Suprapubic skin (tissue), 4 donors: ENCODE measurements around the gene RBM47. TPM values are rescaled to one million over a fixed set of nuclear protein-coding genes. Genes with fewer than 3 reads are reported as not detected.

Source experiments
- DNase-seq, 2 donors: peaks; one replicate each; pipeline ENCODE4 v3.0.0-alpha.2; 2019; ENCODE audit warnings: low spot score in 2 of 2
- H3K27ac ChIP-seq: fragments of 200-600 bp; sonication (generic); one replicate; pipeline ENCODE4 v1.5.1; 2019
- H3K27me3 ChIP-seq: fragments of 200-600 bp; sonication (generic); one replicate; pipeline ENCODE4 v1.5.1; 2019
- H3K36me3 ChIP-seq: fragments of 200-600 bp; sonication (generic); one replicate; pipeline ENCODE4 v1.5.1; 2019
- H3K4me1 ChIP-seq: fragments of 200-600 bp; sonication (generic); one replicate; pipeline ENCODE4 v1.5.1; 2019
- H3K4me3 ChIP-seq: fragments of 200-600 bp; sonication (generic); one replicate; pipeline ENCODE4 v1.5.1; 2019; ENCODE audit warnings: mild to moderate bottlenecking
- H3K9me3 ChIP-seq: fragments of 200-600 bp; sonication (generic); one replicate; pipeline ENCODE4 v1.5.1; 2019
- CTCF ChIP-seq, 2 donors: fragments of 200-600 bp in 1 of 2; fragments of 450-650 bp in 1 of 2; sonication (generic) in 1 of 2; IDR thresholded peaks; one replicate each; pipeline ENCODE4 v1.5.1; 2016 to 2019; ENCODE audit warnings: antibody characterized with exemption in 2 of 2, mild to moderate bottlenecking in 1 of 2, moderate library complexity in 1 of 2
- EP300 ChIP-seq: sonication (generic); formaldehyde crosslinking; IDR thresholded peaks from one replicate; pipeline ENCODE4 v1.6.1; 2017; ENCODE audit warnings: antibody characterized with exemption
- POLR2A ChIP-seq, 2 donors: fragments of 450-650 bp; IDR thresholded peaks; one replicate each; pipeline ENCODE4 v1.6.1; 2017; ENCODE audit warnings: antibody characterized with exemption in 2 of 2, mild to moderate bottlenecking in 2 of 2, moderate library complexity in 2 of 2
- POLR2AphosphoS5 ChIP-seq, 3 donors: sonication (generic); formaldehyde crosslinking; IDR thresholded peaks; one replicate each; pipeline ENCODE4 v1.6.1; 2017; ENCODE audit warnings: antibody characterized with exemption in 3 of 3
- WGBS: methylation state at CpG from one replicate; pipeline ENCODE4 v1.1.5; 2018; 5-methylcytosine and 5-hydroxymethylcytosine counted together
- total RNA-seq, 4 donors: library from RNA; depleted of rRNA; stranded (reverse); fragments of >200 nt; gene quantifications; one replicate each; pipeline ENCODE4 v1.1.0, GENCODE V29; 2016

Gene RBM47
- total RNA-seq, 4 donors from 2014 or later: 40.2 to 286 (median 47.4) TPM

- Histone ChIP-seq H3K4me3 (no peak overlapping the region), H3K4me1 (peaks cover under 1% of the 10 kb centered on the region), H3K9me3 (no peaks in the 10 kb centered on the region), H3K27me3 (no peaks in the 10 kb centered on the region), H3K36me3 (no peaks in the 10 kb centered on the region), H3K27ac (no peak overlapping the region)
- DNase-seq: no peak
- TF ChIP-seq EP300: no peak
- TF ChIP-seq POLR2AphosphoS5 (IDR thresholded peaks at IDR 0.05): no peak
- TF ChIP-seq POLR2A (IDR thresholded peaks at IDR 0.05): no peak
- TF ChIP-seq CTCF (IDR thresholded peaks at IDR 0.05): no peak
These were observed 58.5 kb downstream of the RBM47 start for GRCh38 chr4:40571208-40571607.

DNA sequence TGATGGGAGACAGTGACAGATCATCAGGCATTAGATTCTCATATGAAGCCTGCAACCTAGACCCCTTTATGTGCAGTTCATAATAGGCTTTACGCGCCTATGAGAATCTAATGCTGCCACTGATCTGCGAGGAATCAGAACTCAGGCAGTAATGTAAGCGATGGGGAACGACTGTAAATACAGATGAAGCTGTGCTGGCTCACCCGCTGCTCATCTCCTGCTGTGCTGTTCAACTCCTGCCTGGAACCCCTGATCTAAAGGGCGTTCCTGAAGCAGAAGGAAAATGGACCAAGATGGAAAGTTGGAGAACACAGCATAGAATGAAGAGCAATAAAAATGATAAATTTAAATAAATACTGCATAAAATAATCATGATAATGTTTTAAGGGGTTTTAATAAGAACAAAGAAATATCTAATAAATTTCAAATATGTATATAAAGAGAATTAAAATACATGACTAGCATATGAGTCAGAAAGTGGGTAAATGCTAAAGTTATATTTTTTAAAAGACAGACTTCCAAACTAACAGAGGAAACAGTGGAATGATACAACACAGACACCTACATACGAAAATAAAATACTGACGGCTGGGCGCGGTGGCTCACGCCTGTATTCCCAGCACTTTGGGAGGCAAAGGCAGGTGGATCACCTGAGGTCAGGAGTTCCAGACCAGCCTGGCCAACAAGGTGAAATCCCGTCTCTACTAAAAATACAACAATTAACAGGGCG is 59.2 kb downstream of the RBM47 start:
- Histone ChIP-seq H3K9me3 (no peaks in the 10 kb centered on the region), H3K4me3 (no peak overlapping the region), H3K27ac (no peak overlapping the region), H3K4me1 (no peaks in the 10 kb centered on the region), H3K27me3 (no peaks in the 10 kb centered on the region), H3K36me3 (no peaks in the 10 kb centered on the region)
- no peak for DNase-seq
- TF ChIP-seq EP300 (no peak), POLR2A (IDR thresholded peaks at IDR 0.05) (no peak), CTCF (IDR thresholded peaks at IDR 0.05) (no peak), POLR2AphosphoS5 (IDR thresholded peaks at IDR 0.05) (no peak)
- 93% methylated on average over 14 of the region's 14 CpGs for WGBS

DNA sequence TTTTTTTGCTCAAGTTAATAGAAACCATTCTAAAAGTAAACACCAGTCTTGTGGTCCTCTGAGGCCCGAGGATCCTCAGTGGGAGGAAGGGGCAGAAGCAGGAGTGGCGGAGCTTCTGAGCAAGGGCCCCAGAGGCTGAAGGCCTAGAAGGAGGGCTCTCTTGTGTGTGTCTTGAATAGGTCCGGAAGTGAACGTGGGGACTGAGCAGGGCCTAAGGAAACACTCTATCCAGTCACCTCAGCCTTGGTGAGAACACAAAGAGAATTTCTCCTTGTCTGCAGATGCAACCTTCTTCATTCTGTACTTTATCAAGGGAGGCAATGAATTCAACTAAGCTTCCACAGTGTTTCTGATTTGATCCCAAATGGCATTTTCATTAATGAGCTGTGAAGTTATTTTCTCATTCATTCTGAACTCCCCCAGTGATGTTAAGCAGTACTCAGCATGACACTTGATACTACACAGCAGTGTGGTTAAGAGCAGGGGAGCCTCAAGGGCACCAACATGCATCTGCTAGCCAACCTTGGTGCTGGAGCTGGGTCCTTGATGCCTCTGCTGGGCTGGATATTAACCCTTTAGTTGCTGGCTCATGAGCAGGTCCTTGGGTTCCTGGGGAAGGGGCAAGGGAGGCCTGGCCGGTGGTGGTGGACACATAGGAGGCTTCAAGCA is 64.7 kb downstream of the RBM47 start:
- no peaks in the 10 kb centered on the region for H3K9me3 ChIP-seq
- H3K27ac ChIP-seq: no peak overlapping the region
- WGBS: 66% methylated on average over 5 of the region's 5 CpGs
- H3K4me1 ChIP-seq: no peaks in the 10 kb centered on the region
- no peak overlapping the region for H3K4me3 ChIP-seq
- no peaks in the 10 kb centered on the region for H3K36me3 ChIP-seq
- no peak for DNase-seq
- TF ChIP-seq POLR2A (IDR thresholded peaks at IDR 0.05) (no peak), CTCF (IDR thresholded peaks at IDR 0.05) (no peak), POLR2AphosphoS5 (IDR thresholded peaks at IDR 0.05) (no peak), EP300 (no peak)
- no peaks in the 10 kb centered on the region for H3K27me3 ChIP-seq

DNA sequence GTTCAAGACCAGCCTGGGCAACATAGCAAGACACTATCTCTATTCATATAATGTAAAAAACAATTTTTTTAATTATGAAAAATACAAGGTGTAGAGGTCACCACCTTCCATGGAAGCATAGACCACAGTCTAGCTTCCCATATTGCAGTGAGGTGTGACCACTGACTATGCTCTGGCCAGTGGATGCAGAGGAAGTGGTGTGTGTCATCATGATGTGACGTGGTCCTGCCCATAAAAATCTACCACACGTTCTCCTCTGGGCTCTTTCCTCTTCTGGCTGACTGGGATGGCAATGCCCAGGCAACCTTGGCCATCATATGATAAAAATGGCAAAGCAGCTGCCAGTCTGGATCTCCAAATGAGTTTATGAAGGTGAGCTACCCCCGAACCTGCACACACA is 65.7 kb downstream of the RBM47 start:
- Histone ChIP-seq H3K4me1 (no peaks in the 10 kb centered on the region), H3K36me3 (no peaks in the 10 kb centered on the region), H3K9me3 (no peaks in the 10 kb centered on the region), H3K27me3 (no peaks in the 10 kb centered on the region), H3K4me3 (no peak overlapping the region), H3K27ac (no peak overlapping the region)
- TF ChIP-seq POLR2A (IDR thresholded peaks at IDR 0.05) (no peak), CTCF (IDR thresholded peaks at IDR 0.05) (no peak), EP300 (no peak), POLR2AphosphoS5 (IDR thresholded peaks at IDR 0.05) (no peak)
- 74% methylated on average over 3 of the region's 3 CpGs for WGBS
- no peak for DNase-seq

- H3K27me3 ChIP-seq: no peaks in the 10 kb centered on the region
- H3K36me3 ChIP-seq: no peaks in the 10 kb centered on the region
- WGBS: 89% methylated on average over 4 of the region's 4 CpGs
- H3K9me3 ChIP-seq: no peaks in the 10 kb centered on the region
- TF ChIP-seq CTCF (IDR thresholded peaks at IDR 0.05) (no peak), POLR2AphosphoS5 (IDR thresholded peaks at IDR 0.05) (no peak), EP300 (no peak), POLR2A (IDR thresholded peaks at IDR 0.05) (no peak)
- no peak overlapping the region for H3K4me3 ChIP-seq
- no peak for DNase-seq
- H3K27ac ChIP-seq: no peak overlapping the region
- no peaks in the 10 kb centered on the region for H3K4me1 ChIP-seq
These were observed 66.3 kb downstream of the RBM47 start for GRCh38 chr4:40563401-40563800.
